HS-27A (cell line): ENCODE data around the gene CDR2L.
A peak's percentile ranks its signal among the peaks of the same experiment; 100 is the strongest.
"Not testable (repeated sequence)": the region's sequence is repeated elsewhere in the genome, so short reads cannot be mapped to it uniquely, and the experiment has no call there.

Experiments
- DNase-seq: peaks from one replicate; pipeline ENCODE4 v3.0.0-alpha.2; 2012; ENCODE audit warnings: low read depth, missing footprints

The CDR2L gene

GRCh38 chr17:75044716-75045115 lies 57.3 kb downstream of the CDR2L start:
- DNase-seq: no peak

- not testable (repeated sequence) for DNase-seq
These were observed 58.5 kb downstream of the CDR2L start for GRCh38 chr17:75045946-75046406.

- peak; percentile 81 for DNase-seq
These were observed 59.2 kb downstream of the CDR2L start, which contains the start of the genes ATP5PD and KCTD2 for GRCh38 chr17:75046407-75047289. ATP5PD (minus strand) TSS chr17:75046969; CDS start chr17:75042650, 4,319 bp downstream. KCTD2 (plus strand) TSS chr17:75047225; CDS start chr17:75047251, 26 bp downstream.

DNA sequence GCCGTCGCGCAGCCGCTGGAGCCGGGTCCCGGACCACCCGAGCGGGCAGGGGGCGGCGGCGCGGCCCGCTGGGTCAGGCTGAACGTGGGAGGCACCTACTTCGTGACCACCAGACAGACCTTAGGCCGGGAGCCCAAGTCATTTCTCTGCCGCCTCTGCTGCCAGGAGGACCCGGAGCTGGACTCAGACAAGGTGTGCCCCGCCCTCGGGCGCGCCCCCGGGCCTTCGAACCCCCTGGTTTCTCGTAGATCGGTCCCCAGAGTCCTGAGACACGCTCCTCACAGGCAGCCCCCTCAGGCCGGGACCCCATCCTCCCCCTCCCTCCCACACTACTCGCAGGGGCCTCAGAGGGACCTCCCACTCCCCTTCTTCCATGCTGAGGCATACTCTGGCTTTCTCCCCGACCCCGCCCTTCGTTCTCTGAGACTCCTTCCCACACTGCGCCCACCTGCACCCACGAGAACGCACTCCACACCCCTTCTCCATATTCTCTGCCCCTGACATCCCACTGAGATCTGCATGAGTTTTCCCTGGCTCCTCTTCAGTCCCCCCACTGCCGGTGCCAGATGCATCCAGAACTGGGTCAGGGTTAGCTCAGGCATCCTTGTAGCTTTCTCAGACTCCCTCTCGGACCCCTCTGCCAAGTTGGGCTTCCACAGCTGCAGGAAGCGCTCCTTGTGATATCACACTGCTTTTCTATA lies 60.1 kb downstream of the CDR2L start:
- no peak for DNase-seq

DNA sequence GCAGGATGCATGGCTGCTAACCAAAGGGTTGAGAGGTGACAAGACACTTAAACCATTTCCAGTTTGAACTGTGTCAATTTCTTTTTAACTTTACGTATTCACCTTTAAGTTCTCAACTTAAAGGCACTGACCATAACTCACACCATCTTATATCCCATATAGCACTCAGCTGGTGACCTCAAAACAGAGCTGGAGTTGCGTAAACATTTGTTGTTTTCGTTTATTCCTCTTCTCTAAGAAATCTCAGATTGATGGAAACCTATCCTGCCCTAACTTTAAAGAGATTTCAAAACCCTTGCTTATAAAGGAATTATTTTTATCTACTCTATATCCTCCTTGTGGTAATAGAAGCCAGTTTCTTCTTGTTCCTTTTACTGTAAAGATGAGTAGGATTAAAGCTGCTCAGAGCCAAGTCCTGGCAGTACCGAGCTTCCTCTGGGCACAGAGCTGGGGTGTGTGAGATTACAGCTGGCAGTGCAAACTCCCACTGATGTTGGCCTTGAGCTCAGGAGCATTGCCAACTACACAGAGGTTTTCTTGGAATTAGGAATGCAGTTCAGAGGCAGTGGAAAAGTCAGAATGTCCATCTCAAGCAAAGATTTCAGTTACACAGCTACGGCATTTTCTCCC lies 60.9 kb downstream of the CDR2L start:
- no peak for DNase-seq

- DNase-seq: no peak
These were observed 61.6 kb downstream of the CDR2L start for GRCh38 chr17:75049057-75049456.

DNA sequence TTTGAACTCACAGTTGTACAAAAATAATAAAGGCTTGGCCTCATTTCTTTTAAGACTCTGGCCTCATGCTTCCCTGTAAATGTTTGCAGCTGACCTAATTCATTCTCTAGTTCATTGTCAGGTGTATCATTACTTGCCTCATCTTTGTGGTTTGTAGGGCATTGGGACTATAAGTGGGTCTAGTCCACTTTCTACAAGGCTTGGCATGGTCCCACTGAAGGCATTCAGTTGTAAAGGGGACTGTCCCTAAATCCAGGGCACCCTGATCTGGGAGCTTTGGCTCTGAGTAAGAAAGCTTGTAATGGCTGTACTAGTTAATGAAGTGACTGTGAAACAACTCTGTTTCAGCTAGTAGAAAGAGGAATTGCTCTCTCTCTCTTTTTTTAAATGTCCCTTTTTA lies 62.3 kb downstream of the CDR2L start:
- DNase-seq: no peak

DNA sequence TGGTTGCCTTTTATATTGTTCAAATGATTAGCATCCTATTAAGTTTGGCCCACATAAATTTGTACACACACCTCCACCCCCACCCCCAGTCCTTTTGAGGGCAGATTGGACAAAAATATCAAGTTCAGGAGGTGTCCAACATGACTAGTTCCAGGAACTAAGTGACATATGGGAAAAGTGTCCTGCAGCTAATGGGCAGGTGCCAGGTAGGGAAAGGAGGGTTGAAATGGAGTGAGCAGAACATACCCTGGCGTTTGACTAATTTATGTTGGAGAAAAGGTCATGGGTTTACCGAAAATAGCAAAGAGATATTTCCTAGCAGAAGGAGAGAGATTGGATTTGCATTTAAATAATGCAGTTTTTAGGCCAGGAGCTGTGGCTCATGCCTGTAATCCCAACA lies 64.5 kb downstream of the CDR2L start:
- DNase-seq: no peak
